Activated CD8-positive, alpha-beta memory T cell treated with anti-CD3 and anti-CD28 coated beads, Interleukin-2, amount 50 U/mL, for 48 hours (primary cell): ENCODE data around the gene FASTKD1.
A peak's percentile ranks its signal among the peaks of the same experiment; 100 is the strongest.
"Not testable (repeated sequence)": the region's sequence is repeated elsewhere in the genome, so short reads cannot be mapped to it uniquely, and the experiment has no call there.

Experiments used
- DNase-seq: peaks from one replicate; pipeline ENCODE4 v3.0.0-alpha.2; 2020

Gene FASTKD1

GRCh38 chr2:169569948-169570347 is 3.7 kb downstream of the FASTKD1 start:
- no peak for DNase-seq

- no peak for DNase-seq
Observed at GRCh38 chr2:169565686-169566085, 8.0 kb downstream of the FASTKD1 start.

GRCh38 chr2:169562519-169562918 is 11.1 kb downstream of the FASTKD1 start:
- DNase-seq: no peak

GRCh38 chr2:169562084-169562483 is 11.6 kb downstream of the FASTKD1 start:
- not testable (repeated sequence) for DNase-seq

GRCh38 chr2:169561364-169561763 is 12.3 kb downstream of the FASTKD1 start:
- DNase-seq: no peak

GRCh38 chr2:169546756-169547155 is 26.9 kb downstream of the FASTKD1 start:
- no peak for DNase-seq

GRCh38 chr2:169542433-169542832 is 31.2 kb downstream of the FASTKD1 start:
- DNase-seq: no peak

DNA sequence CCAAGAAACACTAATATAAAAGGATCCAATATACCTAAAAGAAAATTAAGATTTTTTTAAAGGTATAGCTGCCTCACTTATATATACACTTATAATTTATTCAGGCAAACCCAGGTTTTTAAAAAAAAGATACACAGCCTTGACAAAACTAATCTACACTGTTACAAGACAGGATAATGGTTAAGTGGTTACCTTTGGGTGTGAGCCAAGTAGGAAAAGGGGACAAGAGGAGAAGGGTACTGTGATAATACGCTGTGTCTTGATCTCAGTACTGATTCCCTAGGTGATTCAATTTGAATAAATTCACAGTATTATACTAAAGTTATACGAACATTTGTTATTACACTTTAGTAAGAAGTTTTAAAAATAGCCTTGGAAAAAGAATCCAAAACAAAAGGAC is 33.5 kb downstream of the FASTKD1 start:
- DNase-seq: no peak

- DNase-seq: not testable (repeated sequence)
Observed at GRCh38 chr2:169539460-169539859, 34.2 kb downstream of the FASTKD1 start.

DNA sequence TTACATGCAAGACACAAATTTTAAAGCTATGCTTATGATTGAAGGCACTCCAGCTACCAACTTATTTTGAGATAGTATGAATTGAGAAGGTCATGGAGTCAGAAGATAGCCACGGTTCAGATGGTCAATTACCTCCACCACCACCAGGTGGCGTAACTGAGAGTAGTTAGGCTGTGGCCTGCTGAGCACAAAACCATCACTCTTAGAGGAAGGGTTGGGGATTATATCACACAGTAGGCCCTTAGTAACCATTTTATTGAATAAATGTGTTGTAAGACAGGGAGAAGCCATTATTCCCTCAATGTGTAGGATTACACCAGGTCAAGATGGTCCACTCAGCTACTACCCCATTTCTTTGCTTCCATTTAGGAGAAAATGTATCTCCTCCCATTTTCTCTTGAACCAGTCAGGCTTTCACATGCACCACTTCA is 45.4 kb downstream of the FASTKD1 start:
- peak; percentile 88 for DNase-seq

DNA sequence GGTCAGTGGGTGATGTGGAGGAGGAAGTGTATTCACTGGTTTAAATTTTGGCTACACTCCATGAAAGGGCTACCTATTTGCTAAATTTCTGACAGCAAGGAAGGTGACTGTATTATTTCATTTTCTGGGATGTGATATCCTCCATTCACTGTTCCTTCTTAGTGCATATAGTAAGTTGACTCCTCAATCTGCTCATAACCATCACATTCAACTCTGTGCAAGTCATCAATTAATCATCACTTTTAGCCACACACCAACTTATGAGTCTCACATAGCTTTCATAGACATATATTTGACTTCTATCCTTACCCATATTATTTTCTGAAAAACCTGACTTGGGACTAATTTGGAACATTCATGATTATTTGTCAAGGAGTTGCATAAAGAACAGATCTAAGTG is 47.2 kb downstream of the FASTKD1 start:
- DNase-seq: no peak

DNA sequence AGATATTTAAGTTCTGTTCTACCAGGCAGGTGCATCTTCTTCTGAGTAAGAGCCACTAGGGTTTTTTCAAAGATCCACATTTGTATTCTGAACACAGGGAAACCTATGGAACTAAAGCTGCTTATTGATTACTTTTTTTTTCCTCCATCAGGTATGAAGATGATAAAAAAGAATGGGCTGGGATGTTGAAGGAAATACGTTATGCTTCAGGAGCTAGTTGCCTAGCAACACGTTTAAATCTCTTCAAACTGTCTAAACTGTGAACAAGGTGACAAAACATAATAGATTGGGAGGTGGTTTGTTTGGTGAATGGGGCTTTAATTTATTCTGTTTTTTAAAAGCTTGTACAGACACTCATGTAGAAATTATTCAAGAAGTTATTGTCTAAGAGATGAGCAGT is 48.2 kb downstream of the FASTKD1 start:
- DNase-seq: no peak

- no peak for DNase-seq
Observed at GRCh38 chr2:169523681-169524080, 50.0 kb downstream of the FASTKD1 start.

- DNase-seq: no peak
Observed at GRCh38 chr2:169520896-169521295, 52.8 kb downstream of the FASTKD1 start.

DNA sequence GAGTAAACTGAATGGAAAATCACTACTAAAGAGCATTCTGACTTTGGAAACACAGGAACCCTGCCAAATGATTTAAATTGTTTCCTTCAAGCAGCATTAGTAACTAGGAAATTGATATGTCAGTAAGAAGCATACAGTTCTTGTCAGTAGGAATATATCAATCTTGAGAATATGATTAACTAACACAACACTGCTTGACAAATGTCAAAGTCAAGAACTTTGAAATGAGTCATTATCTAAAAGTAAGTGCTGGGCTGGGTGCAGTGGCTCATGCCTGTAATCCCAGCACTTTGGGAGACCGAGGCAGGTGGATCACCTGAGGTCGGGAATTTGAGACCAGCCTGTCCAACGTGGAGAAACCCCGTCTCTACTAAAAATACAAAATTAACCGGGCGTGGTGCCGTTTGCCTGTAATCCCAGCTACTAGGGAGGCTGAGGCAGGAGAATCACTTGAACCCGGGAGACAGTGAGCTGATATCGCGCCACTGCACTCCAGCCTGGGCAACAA is 57.1 kb downstream of the FASTKD1 start:
- DNase-seq: not testable (repeated sequence)

- not testable (repeated sequence) for DNase-seq
Observed at GRCh38 chr2:169514758-169515157, 58.9 kb downstream of the FASTKD1 start.

DNA sequence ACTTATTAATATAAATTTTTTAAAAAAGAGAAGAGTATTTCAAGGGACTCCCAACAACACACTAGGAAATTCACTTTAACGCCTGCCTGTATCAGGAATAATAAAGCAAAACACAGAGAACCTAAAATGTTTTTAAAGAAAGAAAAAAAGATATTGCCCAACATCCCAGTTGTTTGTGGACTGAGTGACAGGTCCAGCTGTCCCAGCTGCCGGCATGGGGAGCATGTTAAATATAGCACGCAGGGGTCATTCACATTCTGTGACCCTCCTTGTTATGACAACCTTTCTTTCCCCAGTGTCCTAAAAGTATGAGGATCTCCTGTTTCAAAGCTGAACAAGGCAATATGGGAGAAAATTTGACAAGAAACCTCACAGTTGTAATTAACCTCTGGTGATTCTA is 59.7 kb downstream of the FASTKD1 start:
- DNase-seq: no peak

DNA sequence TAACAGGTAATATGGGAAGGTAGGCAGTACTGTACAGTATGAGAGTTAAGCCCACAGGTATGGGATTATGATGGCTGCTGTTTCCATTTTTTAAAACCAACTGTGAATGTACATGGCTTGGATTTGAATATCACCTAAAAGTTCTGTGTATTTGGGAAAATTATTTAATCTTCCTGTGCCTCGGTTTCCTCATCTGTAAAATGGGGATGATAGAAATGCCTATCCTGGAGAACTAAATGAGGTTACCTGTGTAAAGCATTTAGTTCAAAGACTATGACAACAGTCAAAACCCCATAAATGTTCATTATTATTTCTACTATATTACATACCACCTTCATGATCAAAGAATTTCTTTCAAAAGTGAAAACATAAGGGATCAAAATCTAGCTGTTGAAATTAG is 60.6 kb downstream of the FASTKD1 start:
- DNase-seq: no peak

DNA sequence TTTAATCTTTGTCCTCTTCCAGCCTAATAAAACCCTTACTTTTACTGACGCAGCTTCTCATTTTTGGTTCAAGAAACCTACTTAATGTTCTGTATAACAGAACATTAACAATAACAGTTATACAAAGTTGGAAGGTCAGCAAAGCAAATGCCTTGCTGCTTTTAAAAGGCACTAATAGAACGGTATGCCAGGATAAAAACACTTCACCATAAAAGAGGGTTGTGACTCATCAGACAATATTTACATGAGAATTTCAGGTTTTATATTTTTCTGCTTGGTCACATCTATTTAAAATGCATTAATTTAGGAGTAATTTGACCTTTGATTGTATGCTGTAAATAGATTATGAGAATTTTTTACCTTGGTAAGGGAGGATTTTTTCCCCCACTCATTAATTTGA is 61.1 kb downstream of the FASTKD1 start:
- no peak for DNase-seq

- DNase-seq: no peak
Observed at GRCh38 chr2:169511818-169512217, 61.8 kb downstream of the FASTKD1 start.

DNA sequence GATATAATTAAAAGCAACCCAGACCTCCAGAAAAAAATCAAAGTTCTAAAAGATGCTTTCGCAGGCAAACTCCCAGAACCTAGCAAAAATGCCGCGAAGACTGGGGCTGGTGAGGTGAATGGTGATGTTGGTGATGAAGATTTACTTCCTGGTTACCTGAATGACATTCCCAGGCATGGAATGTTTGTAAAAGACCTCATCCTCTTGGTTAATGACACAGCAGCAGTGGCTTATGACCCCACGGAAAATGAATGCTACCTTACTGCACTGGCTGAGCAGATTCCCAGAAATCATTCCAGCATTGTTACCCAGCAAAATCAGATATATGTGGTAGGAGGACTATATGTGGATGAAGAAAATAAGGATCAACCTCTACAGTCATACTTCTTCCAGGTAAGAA is 63.2 kb downstream of the FASTKD1 start:
- no peak for DNase-seq

- DNase-seq: no peak
Observed at GRCh38 chr2:169509955-169510354, 63.7 kb downstream of the FASTKD1 start.

- no peak for DNase-seq
Observed at GRCh38 chr2:169509298-169509885, 64.3 kb downstream of the FASTKD1 start, which contains the start of gene KLHL41. TSS of gene KLHL41 (plus strand) at chr2:169509702. CDS start at chr2:169509779, 77 bp downstream.

- DNase-seq: no peak
Observed at GRCh38 chr2:169507698-169508097, 66.0 kb downstream of the FASTKD1 start.

DNA sequence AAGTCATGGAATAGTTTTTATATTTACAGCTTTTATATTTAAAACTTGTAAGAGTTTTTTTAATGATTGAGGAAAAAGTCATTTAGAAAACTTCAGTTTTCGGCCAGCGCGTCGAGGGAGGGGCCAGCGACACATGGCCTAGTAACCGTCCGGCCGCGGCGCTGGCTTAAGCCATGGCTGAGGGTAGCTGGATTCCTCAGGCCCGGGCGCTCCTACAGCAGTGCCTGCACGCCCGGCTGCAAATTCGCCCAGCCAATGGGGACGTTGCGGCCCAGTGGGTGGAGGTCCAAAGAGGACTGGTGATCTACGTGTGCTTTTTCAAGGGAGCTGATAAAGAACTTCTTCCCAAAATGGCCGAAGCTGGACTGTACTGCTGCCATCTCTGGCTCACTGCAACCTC is 69.0 kb downstream of the FASTKD1 start:
- DNase-seq: no peak
